Activated CD4-positive, alpha-beta memory T cell treated with anti-CD3 and anti-CD28 coated beads, Interleukin-2, amount 10 ng/mL, durations not matched to agents 7 days and 5 days (primary cell): ENCODE measurements around the gene HID1. TPM values are rescaled to one million over a fixed set of nuclear protein-coding genes. Genes with fewer than 3 reads are reported as not detected.
"Not testable (repeated sequence)": the region's sequence is repeated elsewhere in the genome, so short reads cannot be mapped to it uniquely, and the experiment has no call there.

ENCODE experiments used
- CTCF ChIA-PET: fragments of 350-600 bp; sonication (Branson Sonifier 250); formaldehyde crosslinking; loops from one replicate; lab custom pipeline; 2021; ENCODE audit warnings: antibody characterized with exemption, inconsistent platforms; lab: Charles Lee
- POLR2A ChIA-PET: fragments of 350-600 bp; sonication (Branson Sonifier 250); formaldehyde crosslinking; loops from one replicate; lab custom pipeline; 2021; ENCODE audit warnings: antibody characterized with exemption; lab: Charles Lee
- DNase-seq: peaks from one replicate; pipeline ENCODE4 v3.0.0-alpha.2; 2020
- H3K27ac Mint-ChIP-seq: one replicate; pipeline ENCODE4 v1.8.0; 2021; ENCODE audit warnings: mild to moderate bottlenecking, mixed read lengths
- H3K27me3 Mint-ChIP-seq: one replicate; pipeline ENCODE4 v1.8.0; 2021; ENCODE audit warnings: mixed read lengths
- H3K36me3 Mint-ChIP-seq: one replicate; pipeline ENCODE4 v1.8.0; 2021; ENCODE audit warnings: low read depth, mixed read lengths
- H3K4me1 Mint-ChIP-seq: one replicate; pipeline ENCODE4 v1.8.0; 2021; ENCODE audit warnings: mixed read lengths
- H3K4me3 Mint-ChIP-seq: one replicate; pipeline ENCODE4 v1.8.0; 2021; ENCODE audit warnings: mild to moderate bottlenecking, mixed read lengths
- H3K9me3 Mint-ChIP-seq: one replicate; pipeline ENCODE4 v1.8.0; 2021; ENCODE audit warnings: mixed read lengths
- total RNA-seq, 2 experiments: library from RNA; stranded (reverse); gene quantifications; one replicate each; pipeline ENCODE4 v1.2.3, GENCODE V29; 2021

The HID1 gene
- total RNA-seq, 2 experiments from 2014 or later, result 0.38 to 1.4 TPM

GRCh38 chr17:74906214-74906793 is 66.3 kb downstream of the HID1 start:
- H3K4me3 Mint-ChIP-seq, H3K36me3 Mint-ChIP-seq, DNase-seq, H3K27me3 Mint-ChIP-seq, H3K4me1 Mint-ChIP-seq, H3K27ac Mint-ChIP-seq, H3K9me3 Mint-ChIP-seq: not testable (repeated sequence)
- CTCF ChIA-PET, result interaction anchor here (0.6 to 1.7 kb wide), 6 partner anchors 41 to 297 kb away, joined by 3 to 9 read pairs (median 3); no protein-coding TSS in a partner anchor
- POLR2A ChIA-PET, result interaction anchor here (1.6 kb wide), 1 partner anchor 33 kb away, joined by 4 read pairs; the partner anchor contains the start of gene FDXR

GRCh38 chr17:74904687-74905409 is 67.7 kb downstream of the HID1 start:
- ChIA-PET POLR2A (no interaction called here), CTCF (interaction anchor here (1.7 kb wide), 1 partner anchor 53 kb away, joined by 9 read pairs; no protein-coding TSS in a partner anchor)
- Mint-ChIP-seq H3K9me3 (no peaks in the 10 kb centered on the region), H3K27me3 (peaks cover 9% of the 10 kb centered on the region), H3K4me1 (no peaks in the 10 kb centered on the region), H3K36me3 (no peaks in the 10 kb centered on the region), H3K27ac (no peak overlapping the region), H3K4me3 (no peak overlapping the region)
- no peak for DNase-seq

- Mint-ChIP-seq H3K27me3 (peaks cover 12% of the 10 kb centered on the region), H3K4me3 (no peak overlapping the region), H3K36me3 (no peaks in the 10 kb centered on the region), H3K9me3 (no peaks in the 10 kb centered on the region), H3K4me1 (no peaks in the 10 kb centered on the region), H3K27ac (no peak overlapping the region)
- ChIA-PET POLR2A (no interaction called here), CTCF (no interaction called here)
- no peak for DNase-seq
Measured at GRCh38 chr17:74903671-74904070, 68.9 kb downstream of the HID1 start.

GRCh38 chr17:74903034-74903433 is 69.5 kb downstream of the HID1 start:
- H3K36me3 Mint-ChIP-seq, result no peaks in the 10 kb centered on the region
- H3K4me3 Mint-ChIP-seq, result no peak overlapping the region
- no peak overlapping the region for H3K27ac Mint-ChIP-seq
- peaks cover 15% of the 10 kb centered on the region for H3K27me3 Mint-ChIP-seq
- POLR2A ChIA-PET, result no interaction called here
- no peaks in the 10 kb centered on the region for H3K9me3 Mint-ChIP-seq
- no peak for DNase-seq
- CTCF ChIA-PET, result no interaction called here
- no peaks in the 10 kb centered on the region for H3K4me1 Mint-ChIP-seq

- Mint-ChIP-seq H3K36me3 (no peaks in the 10 kb centered on the region), H3K27me3 (peaks cover 22% of the 10 kb centered on the region), H3K4me1 (no peaks in the 10 kb centered on the region), H3K27ac (no peak overlapping the region), H3K9me3 (no peaks in the 10 kb centered on the region), H3K4me3 (no peak overlapping the region)
- ChIA-PET CTCF (no interaction called here), POLR2A (no interaction called here)
- no peak for DNase-seq
Measured at GRCh38 chr17:74901353-74902135, 71.0 kb downstream of the HID1 start.

Other genes starting within 250 kb of the HID1 start
- 10 to 100 TPM; 56.1 to 58.5 TPM for gene RAB37, start 235.5 kb downstream of the HID1 start, total RNA-seq
- 100 to 1,000 TPM; 320 to 328 TPM for gene NHERF1, start 224.1 kb downstream of the HID1 start, total RNA-seq
- gene NAT9, start 196.4 kb downstream of the HID1 start, total RNA-seq, result 10 to 100 TPM; 32.1 to 32.3 TPM
- under 1 TPM in 1 of 2 experiments, not detected in 1; 0.45 TPM for gene GRIN2C, start 112.9 kb downstream of the HID1 start, total RNA-seq
- gene FDXR, start 99.8 kb downstream of the HID1 start, total RNA-seq, result 10 to 100 TPM; 22.9 to 24.0 TPM
- gene FADS6, start 79.1 kb downstream of the HID1 start, total RNA-seq, result not detected
- not detected for gene USH1G, start 49.5 kb downstream of the HID1 start, total RNA-seq
- gene OTOP2, start 48.5 kb downstream of the HID1 start, total RNA-seq, result not detected
- not detected for gene OTOP3, start 36.9 kb downstream of the HID1 start, total RNA-seq
- gene CDR2L, start 14.9 kb upstream of the HID1 start, total RNA-seq, result under 1 TPM; 0.50 to 0.63 TPM
- 10 to 100 TPM; 45.4 to 49.6 TPM for gene MRPL58, start 39.9 kb upstream of the HID1 start, total RNA-seq
- 100 to 1,000 TPM; 242 TPM for gene ATP5PD, start 74.2 kb upstream of the HID1 start, total RNA-seq
- 10 to 100 TPM; 24.2 to 24.9 TPM for gene KCTD2, start 74.5 kb upstream of the HID1 start, total RNA-seq
- gene SLC16A5, start 115.2 kb upstream of the HID1 start, total RNA-seq, result 10 to 100 TPM; 10.4 TPM
- 10 to 100 TPM; 17.1 to 17.9 TPM for gene ARMC7, start 137.2 kb upstream of the HID1 start, total RNA-seq
- gene NT5C, start 159.0 kb upstream of the HID1 start, total RNA-seq, result 10 to 100 TPM; 68.2 to 69.4 TPM
- gene JPT1, start 181.8 kb upstream of the HID1 start, total RNA-seq, result 100 to 1,000 TPM; 305 to 329 TPM
- 100 to 1,000 TPM; 548 to 559 TPM for gene SUMO2, start 210.2 kb upstream of the HID1 start, total RNA-seq
- gene NUP85, start 232.9 kb upstream of the HID1 start, total RNA-seq, result 100 to 1,000 TPM; 109 to 116 TPM